GM15510 (cell line): Measurements from ENCODE around the gene DYRK1A.

Experiments
- POLR2A ChIP-seq: IDR thresholded peaks from 3 replicates; pipeline ENCODE4 v1.6.1; 2011; ENCODE audit warnings: borderline replicate concordance; ENCODE audit not compliant: insufficient read length; ENCODE audit errors: extremely low read depth

DYRK1A gene

DNA sequence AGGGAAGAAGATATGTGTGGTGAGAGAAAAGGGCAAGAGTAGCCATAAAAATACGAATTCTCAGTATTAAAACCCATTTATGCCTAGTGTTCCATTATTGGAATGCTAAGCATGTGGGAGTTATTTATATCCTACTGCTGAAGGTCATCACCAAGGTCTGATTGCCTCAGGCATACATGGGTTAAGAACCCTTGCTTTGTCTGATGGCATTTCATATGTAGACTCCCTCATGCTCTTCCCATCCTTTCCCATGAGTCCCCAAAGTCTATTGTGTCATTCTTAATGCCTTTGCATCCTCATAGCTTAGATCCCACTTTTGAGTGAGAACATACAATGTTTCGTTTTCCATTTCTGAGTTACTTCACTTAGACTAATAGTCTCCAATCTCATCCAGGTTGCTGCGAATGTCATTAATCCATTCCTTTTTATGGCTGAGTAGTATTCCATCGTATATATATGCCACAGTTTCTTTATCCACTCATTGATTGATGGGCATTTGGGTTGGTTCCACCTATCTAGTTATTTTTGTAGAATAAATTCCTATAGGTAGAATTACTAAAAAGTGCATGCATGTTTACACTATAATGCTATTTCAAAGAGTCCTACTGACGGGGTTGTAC, 172.5 kb downstream of the DYRK1A start:
- TF ChIP-seq POLR2A, result no peak

DNA sequence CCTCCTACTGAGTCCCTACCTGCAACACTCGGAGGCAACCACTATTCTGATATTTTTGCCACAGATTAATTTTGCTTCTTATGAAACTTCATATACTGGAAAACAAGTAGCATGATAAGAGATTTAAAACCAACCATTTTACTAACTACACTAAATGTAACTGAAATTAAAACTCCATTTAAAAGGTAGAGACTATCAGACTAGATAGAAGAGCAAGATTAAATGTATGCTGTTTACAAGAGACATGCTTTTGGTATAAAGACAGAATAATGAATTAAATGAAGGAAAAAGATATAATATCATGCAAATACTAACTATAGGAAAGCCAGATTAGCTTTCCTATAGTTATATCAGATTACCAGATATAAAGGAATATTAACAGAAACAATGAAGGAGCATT, 175.9 kb downstream of the DYRK1A start:
- TF ChIP-seq POLR2A, result no peak

DNA sequence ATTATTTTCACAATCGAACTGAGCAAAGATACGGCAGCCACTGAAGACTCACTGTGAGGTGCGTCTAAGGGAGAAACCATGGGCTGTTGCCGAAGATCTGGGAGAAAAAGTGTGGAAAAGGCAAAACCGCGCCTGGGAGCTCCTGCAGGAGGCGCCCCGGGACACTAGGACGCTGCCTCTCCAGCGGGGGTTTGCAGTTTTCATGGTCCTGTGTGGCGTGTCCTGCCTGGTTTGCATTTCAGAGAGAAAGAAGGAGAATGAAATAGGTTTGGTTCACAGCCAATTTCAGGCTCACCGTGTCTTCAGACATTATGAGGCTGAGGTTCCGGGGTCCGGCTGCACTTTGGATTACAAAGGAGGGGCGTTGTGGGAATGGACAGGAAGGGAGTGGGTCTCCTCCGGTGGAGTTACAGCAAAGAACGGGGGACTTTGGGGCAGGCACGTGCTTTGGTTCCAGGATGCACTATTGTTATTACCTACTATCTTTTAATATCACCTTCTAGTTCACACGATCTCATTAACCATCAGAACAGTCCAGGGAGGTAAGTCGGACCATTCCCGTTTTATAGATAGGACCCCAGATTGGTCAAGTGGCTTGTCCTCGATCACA, 179.8 kb downstream of the DYRK1A start:
- TF ChIP-seq POLR2A, result no peak

DNA sequence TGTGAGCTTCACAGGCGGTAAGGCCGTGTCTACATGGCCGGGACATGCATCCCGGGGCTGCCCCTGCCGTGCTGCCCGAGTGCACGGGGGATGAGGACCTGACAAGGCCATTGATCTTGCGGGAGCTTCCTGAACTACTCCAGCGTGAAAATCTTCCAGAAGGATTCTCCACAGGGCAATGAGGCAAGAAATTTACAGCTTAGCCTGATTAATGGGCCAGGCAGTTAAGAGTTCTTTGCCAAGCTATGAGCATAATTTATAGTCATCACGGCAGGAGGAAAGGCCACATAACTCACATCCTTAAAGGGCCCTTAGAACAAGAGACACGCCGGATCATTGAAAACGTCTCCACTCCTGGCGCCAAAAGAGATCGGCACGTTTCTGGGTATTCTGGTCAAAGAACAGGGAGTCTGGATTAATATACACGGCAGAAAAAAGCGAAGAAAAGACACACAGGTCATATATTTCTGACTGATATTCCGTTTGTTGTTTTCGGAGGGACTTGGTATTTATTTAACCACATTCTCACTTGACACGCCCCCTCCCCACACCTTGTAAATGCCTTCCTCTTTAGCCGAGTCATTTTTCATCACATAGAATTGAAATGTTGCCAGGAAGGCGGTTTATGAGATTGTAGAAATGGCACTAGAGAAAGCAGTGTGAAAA, 180.5 kb downstream of the DYRK1A start:
- no peak for TF ChIP-seq POLR2A

DNA sequence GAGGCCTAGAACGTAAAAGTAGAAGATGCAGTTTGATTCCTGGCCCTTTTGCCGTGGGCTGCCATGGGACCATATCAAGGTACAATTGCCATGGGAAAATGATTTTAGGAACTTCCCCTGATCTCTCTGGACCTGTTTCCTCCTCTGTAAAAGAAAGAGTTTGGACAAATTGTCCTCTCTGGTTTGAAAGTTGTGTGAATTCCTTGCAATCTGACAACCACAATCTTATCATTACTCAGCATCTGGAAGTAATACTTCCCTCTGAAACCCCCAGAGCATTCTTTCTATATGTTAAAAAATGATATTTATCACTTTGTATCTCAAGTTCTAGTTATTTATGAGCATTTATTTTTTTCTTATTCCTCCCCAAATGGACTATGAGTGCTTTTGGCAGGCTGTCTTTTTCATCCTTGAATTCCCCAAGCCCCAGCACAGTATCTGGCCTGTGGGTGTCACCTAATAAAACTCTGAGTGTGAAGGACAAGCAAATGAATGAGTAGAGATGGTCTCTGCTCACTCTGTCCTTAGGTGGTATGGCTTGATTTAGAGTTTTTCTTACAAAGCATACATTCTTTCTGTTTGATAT, 181.1 kb downstream of the DYRK1A start:
- no peak for TF ChIP-seq POLR2A

DNA sequence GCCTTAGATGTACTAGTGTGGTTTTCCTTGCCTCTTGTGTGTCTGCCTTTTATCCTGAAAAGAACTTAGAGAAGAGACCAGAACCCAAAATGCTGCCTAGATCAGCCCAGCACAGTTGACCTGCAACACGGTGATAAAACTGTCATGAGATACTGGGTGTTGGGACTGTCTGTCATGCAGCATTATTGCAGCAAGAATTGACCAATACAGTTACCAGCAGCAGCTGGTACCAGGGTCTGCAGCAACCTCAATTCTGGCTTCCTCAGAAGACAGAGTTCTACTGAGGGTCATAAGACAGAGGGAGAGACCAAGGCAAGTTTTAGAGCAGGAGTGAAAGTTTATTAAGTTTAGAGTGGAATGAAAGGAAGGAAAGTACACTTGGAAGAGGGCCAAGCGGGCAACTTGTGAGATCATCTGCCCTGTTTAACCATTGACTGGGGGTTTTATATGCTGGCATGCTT, 182.0 kb downstream of the DYRK1A start:
- TF ChIP-seq POLR2A, result no peak

DNA sequence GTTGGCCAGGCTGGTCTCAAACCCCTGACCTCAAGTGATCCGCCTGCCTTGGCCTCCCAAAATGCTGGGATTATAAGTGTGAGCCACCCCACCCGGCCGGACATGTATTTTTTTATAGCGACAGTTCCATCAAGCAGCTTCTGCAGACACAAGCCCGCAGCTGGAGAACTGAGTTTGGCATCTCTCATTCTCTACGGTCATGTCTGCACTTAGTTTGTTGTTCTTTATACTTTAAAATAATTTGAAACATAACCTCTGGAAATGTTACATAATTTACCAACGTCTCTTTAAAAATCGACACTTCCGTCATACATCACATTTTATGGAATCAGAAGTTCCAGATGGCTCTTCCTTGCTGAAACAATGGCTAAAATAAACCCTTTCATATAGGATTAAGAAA, 183.6 kb downstream of the DYRK1A start:
- TF ChIP-seq POLR2A, result no peak

DNA sequence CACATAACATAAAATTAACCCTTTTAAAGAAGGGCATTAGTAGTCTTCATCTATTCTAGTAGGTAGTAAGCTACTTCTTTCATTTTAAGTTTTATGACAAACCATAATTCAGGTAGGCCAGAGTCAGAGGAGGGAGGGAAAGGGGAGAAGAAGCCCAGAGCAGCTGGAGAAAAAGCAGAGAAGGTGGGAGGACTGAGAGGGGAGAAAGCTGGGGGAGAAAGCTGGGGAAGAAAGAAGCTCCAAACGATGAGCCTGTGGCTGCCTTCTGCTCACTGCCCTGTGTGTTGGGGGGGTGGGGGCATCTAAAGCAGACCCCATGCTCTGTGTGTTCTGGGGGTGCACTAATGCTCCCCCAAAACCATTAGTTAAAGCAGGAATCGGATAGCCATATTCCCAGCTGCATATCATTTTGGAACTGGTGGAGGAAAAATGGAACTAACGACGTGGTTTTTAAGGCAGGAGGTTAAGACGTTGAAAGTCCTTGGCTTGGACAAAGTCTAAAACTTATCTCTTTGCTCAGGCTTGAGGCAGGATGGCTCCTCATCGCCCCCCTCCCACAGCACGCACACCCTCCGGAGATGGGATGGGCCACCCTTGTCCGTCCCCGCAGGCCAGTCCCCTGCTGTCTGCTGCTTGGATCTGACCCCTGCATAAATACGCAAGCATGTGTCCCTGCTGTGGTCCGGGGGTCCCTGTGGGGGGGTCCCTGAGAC, 184.2 kb downstream of the DYRK1A start:
- no peak for TF ChIP-seq POLR2A

DNA sequence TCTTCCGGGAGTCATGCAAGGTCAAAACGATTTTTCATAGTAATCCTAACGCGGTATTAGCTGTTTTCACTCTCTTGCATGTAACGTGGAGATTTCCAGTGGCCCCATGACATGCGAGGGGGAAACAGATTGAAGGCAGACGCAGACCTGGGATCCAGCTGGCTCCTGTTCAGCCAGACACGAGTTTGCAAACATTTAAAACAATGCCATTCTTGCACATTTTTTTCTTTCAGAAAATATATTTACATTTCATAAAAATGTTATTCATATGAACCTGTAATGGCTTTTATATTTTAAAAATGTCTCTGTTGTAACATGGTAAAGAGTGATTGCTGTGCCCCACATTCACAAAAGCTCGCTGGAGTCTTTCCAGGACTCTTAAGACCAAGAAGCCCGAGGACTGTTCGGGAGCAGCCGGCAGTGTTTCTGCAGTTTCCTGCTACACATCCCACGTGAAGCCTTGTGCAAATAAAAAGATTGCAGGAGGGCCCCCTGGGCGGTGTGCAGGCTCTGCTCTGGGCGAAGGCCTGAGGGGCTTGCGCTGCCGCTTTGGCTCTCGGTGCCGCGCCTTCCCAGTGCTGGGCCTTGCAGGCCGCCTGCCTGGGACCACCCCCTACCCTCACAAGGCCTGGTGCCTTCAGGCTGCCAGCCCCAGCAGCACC, 184.9 kb downstream of the DYRK1A start:
- no peak for TF ChIP-seq POLR2A

DNA sequence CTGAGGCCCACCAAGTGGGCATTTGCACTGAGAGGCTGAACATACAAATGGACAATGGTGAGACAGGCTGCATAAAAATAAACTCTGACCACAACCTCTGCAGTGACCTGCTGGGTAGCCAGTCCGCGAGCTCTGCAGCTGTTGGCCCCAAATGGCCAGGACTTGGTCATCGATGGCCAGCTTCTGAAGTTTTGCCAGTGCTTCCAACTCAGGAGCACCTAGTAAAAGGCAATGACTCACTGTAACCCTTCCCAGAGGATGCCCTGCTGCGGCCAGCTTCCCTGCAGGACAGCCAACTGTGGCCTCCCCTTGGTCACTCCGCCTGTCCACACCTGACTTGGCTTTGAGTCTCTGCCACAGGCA, 185.4 kb downstream of the DYRK1A start:
- TF ChIP-seq POLR2A, result no peak

DNA sequence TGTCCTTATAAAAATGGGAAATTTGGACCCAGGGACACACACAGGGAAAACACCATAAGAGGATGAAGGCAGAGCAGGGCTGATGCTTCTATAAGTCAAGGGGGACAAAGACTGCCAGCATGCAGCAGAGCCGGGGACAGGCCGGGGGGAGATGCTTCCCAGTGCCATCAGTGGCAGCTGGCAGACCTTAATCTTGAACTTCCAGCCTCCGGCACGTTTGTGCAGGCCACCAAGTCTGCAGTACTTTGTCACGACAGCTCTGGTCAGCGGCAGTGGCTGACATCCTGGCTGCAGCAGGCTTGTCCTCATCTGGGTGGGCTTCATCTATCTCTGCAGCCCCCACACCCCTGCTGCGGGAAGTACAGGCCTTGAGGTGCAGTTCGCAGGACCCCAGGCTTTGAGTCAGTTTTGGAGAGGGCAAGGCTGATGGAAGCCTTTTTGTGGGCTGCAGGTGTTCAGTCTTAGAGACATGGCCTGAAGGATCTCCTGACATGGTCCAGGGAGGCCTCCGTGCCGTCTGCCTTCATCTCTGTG, 186.0 kb downstream of the DYRK1A start:
- TF ChIP-seq POLR2A, result no peak

DNA sequence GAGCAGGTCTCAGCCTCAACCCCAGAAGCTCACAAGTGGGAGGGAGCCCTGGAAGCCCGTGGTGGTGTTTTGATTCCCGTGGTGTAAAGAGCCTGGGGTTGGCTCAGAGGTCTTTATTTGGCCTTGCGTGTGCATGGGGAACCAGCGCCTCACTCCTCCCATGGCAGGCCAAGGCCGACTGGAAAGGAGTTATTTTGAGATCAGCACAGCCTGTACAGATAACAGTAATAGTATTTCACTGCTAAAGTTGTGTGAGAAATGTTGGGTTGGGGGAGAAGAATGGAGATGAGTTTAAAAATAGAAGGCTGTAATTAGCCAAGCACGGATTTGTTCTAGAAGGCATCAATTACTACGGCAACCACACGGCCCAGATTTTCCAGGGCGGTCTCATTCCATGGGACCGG, 186.5 kb downstream of the DYRK1A start:
- no peak for TF ChIP-seq POLR2A

DNA sequence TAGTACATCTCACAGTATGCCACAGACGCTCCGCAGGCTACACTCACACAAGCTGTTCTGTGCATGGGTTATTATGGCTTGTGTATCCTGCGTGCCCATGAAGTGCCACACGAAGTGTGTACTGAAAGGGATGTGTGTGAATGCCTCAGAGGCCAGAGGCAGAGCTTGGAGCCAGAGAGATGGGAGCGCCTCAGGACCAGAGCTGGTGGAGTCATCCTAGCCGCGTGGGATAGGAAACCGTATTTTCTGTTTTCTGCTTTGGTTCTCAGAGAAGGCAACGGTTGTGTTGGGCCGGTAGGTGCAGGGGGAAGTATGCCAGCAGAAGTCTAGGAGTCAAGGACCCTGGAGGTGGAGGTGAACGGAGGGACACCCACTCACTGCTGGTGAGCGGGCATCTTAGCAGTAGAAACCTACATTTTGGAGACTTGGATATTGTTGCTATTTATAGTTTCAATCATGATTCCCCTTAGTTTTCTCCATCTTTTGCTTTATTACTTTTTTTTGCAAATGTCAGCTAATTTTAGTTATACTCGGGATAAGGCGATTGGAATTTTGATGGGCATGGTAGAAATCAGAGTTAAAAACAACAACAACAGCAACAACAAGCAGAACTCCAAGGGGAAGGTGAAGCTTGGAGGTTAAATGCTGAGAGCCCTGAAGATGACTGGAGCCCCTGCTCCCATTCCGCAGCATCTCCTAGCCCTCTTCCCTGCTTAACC, 188.2 kb downstream of the DYRK1A start:
- TF ChIP-seq POLR2A, result no peak
